Trophoblast cell (in vitro differentiated cells and primary cell): Measurements from ENCODE around the gene PHF21B.

Experiments
- DNase-seq, 2 donors: peaks; one replicate each; pipeline ENCODE4 v3.0.0-alpha.2; 2016
- H2AFZ ChIP-seq: 2 replicates; pipeline ENCODE4 v1.6.1; 2013; ENCODE audit warnings: low read length, moderate library complexity, mild to moderate bottlenecking; ENCODE audit not compliant: insufficient read depth, poor library complexity
- H2AK5ac ChIP-seq: 2 replicates; pipeline ENCODE4 v1.6.1; 2013; ENCODE audit warnings: mild to moderate bottlenecking, low read length
- H2BK120ac ChIP-seq: 2 replicates; pipeline ENCODE4 v1.6.1; 2013; ENCODE audit warnings: low read length, mild to moderate bottlenecking, moderate library complexity; ENCODE audit not compliant: insufficient read depth, poor library complexity
- H2BK12ac ChIP-seq: 2 replicates; pipeline ENCODE4 v1.6.1; 2013; ENCODE audit warnings: mild to moderate bottlenecking, low read length, moderate library complexity
- H2BK5ac ChIP-seq: 2 replicates; pipeline ENCODE4 v1.6.1; 2013; ENCODE audit warnings: low read length, low read depth, moderate library complexity, mild to moderate bottlenecking; ENCODE audit not compliant: poor library complexity
- H3K14ac ChIP-seq: 2 replicates; pipeline ENCODE4 v1.6.1; 2013; ENCODE audit warnings: mild to moderate bottlenecking, low read length
- H3K18ac ChIP-seq: 2 replicates; pipeline ENCODE4 v1.6.1; 2013; ENCODE audit warnings: mild to moderate bottlenecking, low read length
- H3K23ac ChIP-seq: 2 replicates; pipeline ENCODE4 v1.6.1; 2013; ENCODE audit warnings: low read length
- H3K27ac ChIP-seq: 2 replicates; pipeline ENCODE4 v1.5.1; 2013; ENCODE audit warnings: low read depth, mild to moderate bottlenecking, inconsistent platforms, low read length, moderate library complexity
- H3K27me3 ChIP-seq: 2 replicates; pipeline ENCODE4 v1.6.1; 2013; ENCODE audit warnings: inconsistent platforms, mild to moderate bottlenecking, low read length, moderate library complexity; ENCODE audit not compliant: insufficient read depth
- H3K36me3 ChIP-seq, 2 experiments: 1 replicate in 1 of 2; 2 replicates in 1 of 2; pipeline ENCODE4 v1.6.1; 2013; ENCODE audit warnings: low read length in 2 of 2, mild to moderate bottlenecking in 2 of 2, moderate library complexity in 1 of 2; ENCODE audit not compliant: insufficient read depth in 2 of 2, control insufficient read depth in 1 of 2
- H3K4ac ChIP-seq: 2 replicates; pipeline ENCODE4 v1.6.1; 2013; ENCODE audit warnings: low read depth, mild to moderate bottlenecking, low read length, moderate library complexity
- H3K4me1 ChIP-seq, 2 experiments: 1 replicate in 1 of 2; 2 replicates in 1 of 2; pipeline ENCODE4 v1.6.1; 2013; ENCODE audit warnings: low read length in 2 of 2, mild to moderate bottlenecking in 2 of 2, moderate library complexity in 1 of 2; ENCODE audit not compliant: insufficient read depth in 2 of 2, control insufficient read depth in 1 of 2
- H3K4me2 ChIP-seq: 2 replicates; pipeline ENCODE4 v1.6.1; 2013; ENCODE audit warnings: inconsistent platforms, mild to moderate bottlenecking, low read length, moderate library complexity
- H3K4me3 ChIP-seq: 2 replicates; pipeline ENCODE4 v1.5.1; 2013; ENCODE audit warnings: mild to moderate bottlenecking, low read depth, low read length, inconsistent platforms
- H3K79me1 ChIP-seq: one replicate; pipeline ENCODE4 v1.6.1; 2013; ENCODE audit warnings: low read length
- H3K79me2 ChIP-seq: 2 replicates; pipeline ENCODE4 v1.6.1; 2013; ENCODE audit warnings: low read length, mild to moderate bottlenecking; ENCODE audit not compliant: control insufficient read depth, insufficient read depth, poor library complexity
- H3K9ac ChIP-seq: 2 replicates; pipeline ENCODE4 v1.6.1; 2013; ENCODE audit warnings: mild to moderate bottlenecking, low read length
- H3K9me3 ChIP-seq: 2 replicates; pipeline ENCODE4 v1.6.1; 2013; ENCODE audit warnings: low read depth, mild to moderate bottlenecking, control low read depth, inconsistent platforms, low read length; ENCODE audit not compliant: insufficient read depth
- H4K12ac ChIP-seq: 2 replicates; pipeline ENCODE4 v1.6.1; 2013; ENCODE audit warnings: low read depth, mild to moderate bottlenecking, low read length, moderate library complexity
- H4K8ac ChIP-seq: 2 replicates; pipeline ENCODE4 v1.6.1; 2013; ENCODE audit warnings: low read depth, mild to moderate bottlenecking, low read length, moderate library complexity
- H4K91ac ChIP-seq: one replicate; pipeline ENCODE4 v1.6.1; 2013; ENCODE audit warnings: low read depth, mild to moderate bottlenecking, low read length, moderate library complexity
- WGBS: extraction: QIAGEN DNeasy Blood & Tissue Kit; methylation state at CpG from one replicate; pipeline ENCODE4 v1.1.7; 2013; ENCODE audit warnings: missing lambda C conversion rate; ENCODE audit not compliant: insufficient read length, insufficient coverage; ENCODE audit errors: extremely low coverage; 5-methylcytosine and 5-hydroxymethylcytosine counted together

The PHF21B gene

DNA sequence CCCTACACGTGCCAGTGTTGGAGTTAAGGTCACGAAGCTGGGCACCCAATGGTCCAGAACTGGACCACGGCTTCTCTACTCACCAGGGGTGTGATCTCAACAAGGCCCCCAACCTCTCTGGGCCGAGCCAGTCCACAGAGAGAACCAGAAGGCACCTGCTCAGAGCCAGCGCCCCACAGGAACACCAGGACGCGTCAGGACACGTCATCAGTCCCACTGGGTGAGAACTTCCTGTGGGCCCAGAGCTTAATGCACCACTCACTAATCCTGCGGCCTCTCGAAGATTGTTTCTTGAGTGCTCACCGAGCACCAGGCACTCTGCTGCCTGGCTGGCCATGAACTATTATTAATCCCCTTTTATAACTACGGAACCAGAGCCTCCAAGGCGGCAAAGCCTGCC is 10.1 kb downstream of the PHF21B start:
- H3K23ac ChIP-seq: no peak overlapping the region
- H2AFZ ChIP-seq: no peak overlapping the region
- H3K27me3 ChIP-seq: no peaks in the 10 kb centered on the region
- H2BK5ac ChIP-seq: peak overlapping the region; percentile 42
- H3K79me1 ChIP-seq: no peaks in the 10 kb centered on the region
- no peak overlapping the region for H4K91ac ChIP-seq
- no peak overlapping the region for H2BK120ac ChIP-seq
- peaks cover 0 to 2% of the 10 kb centered on the region in 2 experiments for H3K4me1 ChIP-seq
- no peak overlapping the region for H3K27ac ChIP-seq
- H3K4me2 ChIP-seq: no peak overlapping the region
- H4K8ac ChIP-seq: no peak overlapping the region
- H3K4me3 ChIP-seq: no peak overlapping the region
- no peak overlapping the region for H3K9ac ChIP-seq
- no peak for DNase-seq
- H3K9me3 ChIP-seq: peaks cover 5% of the 10 kb centered on the region
- no peak overlapping the region for H2BK12ac ChIP-seq
- no peak overlapping the region for H4K12ac ChIP-seq
- no peak overlapping the region for H3K4ac ChIP-seq
- H3K18ac ChIP-seq: no peak overlapping the region
- WGBS: no CpG with 5 or more reads among the region's 13 CpGs
- H3K79me2 ChIP-seq: peaks cover 5% of the 10 kb centered on the region
- peaks cover 0 to 2% of the 10 kb centered on the region in 2 experiments for H3K36me3 ChIP-seq
- no peak overlapping the region for H3K14ac ChIP-seq
- H2AK5ac ChIP-seq: no peak overlapping the region

DNA sequence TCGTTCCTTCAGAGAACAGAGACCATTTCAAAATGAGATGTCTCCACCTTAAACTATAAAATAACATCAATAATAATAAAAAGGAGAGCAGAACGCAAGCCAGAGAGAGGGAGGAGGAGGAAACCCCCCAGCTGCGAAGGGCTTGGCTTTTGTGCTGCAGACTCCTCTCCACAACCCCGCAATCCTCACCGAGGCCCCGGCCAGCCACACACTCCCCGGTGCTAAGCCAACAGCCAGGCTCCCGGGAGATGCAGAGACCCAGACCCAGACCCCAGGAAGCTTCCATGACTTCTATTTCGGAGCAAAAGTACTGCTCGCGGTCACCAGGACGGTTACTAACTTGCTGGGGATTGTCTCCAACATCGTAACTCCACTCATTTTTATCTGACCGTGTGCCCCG is 10.6 kb downstream of the PHF21B start:
- no peak overlapping the region for H3K4me2 ChIP-seq
- H3K14ac ChIP-seq: no peak overlapping the region
- no peak overlapping the region for H2AFZ ChIP-seq
- H3K27me3 ChIP-seq: no peaks in the 10 kb centered on the region
- no peaks in the 10 kb centered on the region for H3K79me1 ChIP-seq
- H2BK5ac ChIP-seq: peak overlapping the region; percentile 42
- H2BK120ac ChIP-seq: no peak overlapping the region
- no peak overlapping the region for H4K12ac ChIP-seq
- DNase-seq: no peak
- H3K9me3 ChIP-seq: peaks cover 2% of the 10 kb centered on the region
- no peak overlapping the region for H2BK12ac ChIP-seq
- peaks cover 0 to 2% of the 10 kb centered on the region in 2 experiments for H3K4me1 ChIP-seq
- WGBS: no CpG with 5 or more reads among the region's 15 CpGs
- no peak overlapping the region for H3K27ac ChIP-seq
- no peak overlapping the region for H3K9ac ChIP-seq
- H4K91ac ChIP-seq: no peak overlapping the region
- no peak overlapping the region for H4K8ac ChIP-seq
- peaks cover 0 to 2% of the 10 kb centered on the region in 2 experiments for H3K36me3 ChIP-seq
- H2AK5ac ChIP-seq: no peak overlapping the region
- no peak overlapping the region for H3K4me3 ChIP-seq
- no peak overlapping the region for H3K4ac ChIP-seq
- peaks cover 4% of the 10 kb centered on the region for H3K79me2 ChIP-seq
- H3K18ac ChIP-seq: no peak overlapping the region
- H3K23ac ChIP-seq: no peak overlapping the region

DNA sequence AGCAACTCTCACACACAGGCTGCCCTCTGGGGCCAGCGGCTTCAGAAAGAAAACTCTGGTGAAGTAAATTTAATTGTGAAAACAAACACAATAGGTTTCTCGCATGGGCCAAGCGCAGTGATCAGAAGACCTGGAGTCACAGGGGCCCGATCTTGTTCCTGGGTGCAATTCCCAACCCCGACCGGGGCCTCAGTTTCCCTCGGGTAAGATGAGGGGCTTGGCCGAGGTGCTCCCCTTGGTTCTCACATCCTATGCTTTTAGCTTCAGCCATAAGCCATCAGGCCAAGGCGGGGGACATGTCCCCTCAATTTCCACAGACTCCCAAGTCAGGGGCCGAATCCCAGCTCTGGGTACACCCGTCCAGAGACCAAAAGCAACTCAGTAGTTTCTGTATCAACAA is 11.5 kb downstream of the PHF21B start:
- Histone ChIP-seq H4K8ac (no peak overlapping the region), H3K27ac (no peak overlapping the region), H3K4me3 (no peak overlapping the region), H3K79me1 (no peaks in the 10 kb centered on the region), H3K4ac (no peak overlapping the region), H4K91ac (no peak overlapping the region), H2BK5ac (no peak overlapping the region), H3K23ac (no peak overlapping the region), H3K36me3 (peaks cover 0 to 2% of the 10 kb centered on the region in 2 experiments), H3K27me3 (no peaks in the 10 kb centered on the region), H2AK5ac (no peak overlapping the region), H2AFZ (no peak overlapping the region), H3K4me1 (peaks cover 0 to 2% of the 10 kb centered on the region in 2 experiments), H3K9ac (no peak overlapping the region), H2BK120ac (no peak overlapping the region), H2BK12ac (no peak overlapping the region), H3K9me3 (peaks cover 2% of the 10 kb centered on the region), H4K12ac (no peak overlapping the region), H3K14ac (no peak overlapping the region), H3K18ac (no peak overlapping the region), H3K4me2 (no peak overlapping the region), H3K79me2 (peaks cover 2% of the 10 kb centered on the region)
- WGBS: no CpG with 5 or more reads among the region's 11 CpGs
- DNase-seq: no peak

DNA sequence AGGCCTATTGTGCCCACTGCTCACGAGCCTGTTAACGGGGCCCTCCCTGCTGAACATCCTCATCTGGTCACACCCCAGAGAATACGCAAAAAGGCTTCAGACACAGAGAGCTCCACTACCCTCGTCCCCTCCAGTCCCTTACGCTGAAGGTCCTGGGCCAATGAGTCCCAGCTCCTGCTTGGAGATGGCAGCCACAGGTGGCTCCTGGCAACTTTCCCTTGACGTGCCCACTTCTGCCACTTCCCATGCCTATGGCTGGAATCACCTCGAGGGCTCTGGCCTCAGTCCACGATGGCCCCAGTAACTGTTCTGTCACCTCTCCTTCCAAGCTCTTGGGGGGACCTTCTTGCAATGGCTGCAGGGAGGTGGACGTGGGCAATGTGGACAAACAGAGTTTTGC is 12.7 kb downstream of the PHF21B start:
- WGBS: no CpG with 5 or more reads among the region's 9 CpGs
- no peak overlapping the region for H2AK5ac ChIP-seq

More for the DNA sequence above, 12.7 kb downstream of the PHF21B start:
- Histone ChIP-seq H3K14ac (no peak overlapping the region), H4K8ac (no peak overlapping the region), H3K79me2 (no peaks in the 10 kb centered on the region), H3K18ac (no peak overlapping the region), H3K27ac (no peak overlapping the region), H3K79me1 (no peaks in the 10 kb centered on the region), H2BK12ac (no peak overlapping the region), H3K9ac (no peak overlapping the region), H2AFZ (no peak overlapping the region), H3K9me3 (peaks cover 2% of the 10 kb centered on the region), H3K23ac (no peak overlapping the region), H3K36me3 (peaks cover 0 to 2% of the 10 kb centered on the region in 2 experiments), H2BK5ac (no peak overlapping the region), H4K91ac (no peak overlapping the region), H3K27me3 (no peaks in the 10 kb centered on the region), H3K4ac (no peak overlapping the region), H3K4me1 (no peaks in the 10 kb centered on the region), H2BK120ac (no peak overlapping the region), H3K4me3 (no peak overlapping the region), H4K12ac (no peak overlapping the region), H3K4me2 (no peak overlapping the region)
- DNase-seq: no peak
